Hematopoietic multipotent progenitor cell treated with erythropoietin and hydrocortisone succinate and interleukin-3 and kit ligand, for 17 days (in vitro differentiated cells): ENCODE data around the gene ZC2HC1B.
"Not testable (repeated sequence)": the region's sequence is repeated elsewhere in the genome, so short reads cannot be mapped to it uniquely, and the experiment has no call there.

Experiments
- DNase-seq: peaks from one replicate; pipeline ENCODE4 v3.0.0-alpha.2; 2015; ENCODE audit warnings: low spot score

ZC2HC1B gene

GRCh38 chr6:143868808-143869207, 4.5 kb downstream of the ZC2HC1B start:
- DNase-seq = not testable (repeated sequence)

- not testable (repeated sequence) for DNase-seq
Observed at GRCh38 chr6:143871202-143871730, 7.0 kb downstream of the ZC2HC1B start.

- no peak for DNase-seq
Observed at GRCh38 chr6:143872201-143872600, 7.9 kb downstream of the ZC2HC1B start.

GRCh38 chr6:143873600-143873999, 9.3 kb downstream of the ZC2HC1B start:
- not testable (repeated sequence) for DNase-seq

- DNase-seq = not testable (repeated sequence)
Observed at GRCh38 chr6:143874503-143874902, 10.2 kb downstream of the ZC2HC1B start.

GRCh38 chr6:143877584-143878271, 13.5 kb downstream of the ZC2HC1B start:
- DNase-seq = no peak

GRCh38 chr6:143878272-143878760, 14.0 kb downstream of the ZC2HC1B start:
- no peak for DNase-seq

- DNase-seq = no peak
Observed at GRCh38 chr6:143880412-143880811, 16.1 kb downstream of the ZC2HC1B start.

- no peak for DNase-seq
Observed at GRCh38 chr6:143882401-143882930, 18.2 kb downstream of the ZC2HC1B start.

- DNase-seq = no peak
Observed at GRCh38 chr6:143884216-143884900, 20.1 kb downstream of the ZC2HC1B start.

- no peak for DNase-seq
Observed at GRCh38 chr6:143885116-143885515, 20.8 kb downstream of the ZC2HC1B start.

GRCh38 chr6:143894655-143895054, 30.4 kb downstream of the ZC2HC1B start:
- DNase-seq = no peak

- DNase-seq = no peak
Observed at GRCh38 chr6:143896126-143896860, 32.0 kb downstream of the ZC2HC1B start.

- DNase-seq = no peak
Observed at GRCh38 chr6:143900358-143900757, 36.1 kb downstream of the ZC2HC1B start.

- no peak for DNase-seq
Observed at GRCh38 chr6:143901885-143902750, 37.8 kb downstream of the ZC2HC1B start.

- DNase-seq = no peak
Observed at GRCh38 chr6:143902827-143903226, 38.6 kb downstream of the ZC2HC1B start.

- DNase-seq = no peak
Observed at GRCh38 chr6:143911028-143911427, 46.8 kb downstream of the ZC2HC1B start.

- no peak for DNase-seq
Observed at GRCh38 chr6:143912671-143913070, 48.4 kb downstream of the ZC2HC1B start.

GRCh38 chr6:143917026-143917425, 52.8 kb downstream of the ZC2HC1B start:
- DNase-seq = not testable (repeated sequence)

GRCh38 chr6:143928853-143929252, 64.6 kb downstream of the ZC2HC1B start:
- DNase-seq = no peak

GRCh38 chr6:143929975-143930374, 65.7 kb downstream of the ZC2HC1B start:
- no peak for DNase-seq
